ENCODE results near the gene DOK6.

DNA sequence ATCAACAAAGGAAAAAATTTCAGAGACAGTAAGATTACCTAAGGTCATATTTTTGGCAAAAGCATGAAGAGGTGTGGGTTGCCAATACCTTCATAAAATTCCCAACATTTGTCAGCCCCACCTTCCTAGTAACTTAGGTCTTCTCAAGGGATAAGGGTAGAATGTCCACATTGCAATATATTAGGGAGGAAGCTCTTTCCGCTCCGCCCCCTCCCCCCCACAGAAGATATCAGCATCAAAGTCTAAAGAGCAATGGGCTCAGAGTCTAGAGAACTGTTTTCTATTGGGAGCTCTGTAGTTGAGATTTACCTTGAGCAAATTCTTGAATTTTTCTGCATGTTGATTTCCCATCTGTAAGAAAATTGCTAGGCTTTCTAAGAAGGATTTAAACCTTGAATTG lies 346.7 kb downstream of the DOK6 start:
- TF ChIP-seq, protein P1, sequence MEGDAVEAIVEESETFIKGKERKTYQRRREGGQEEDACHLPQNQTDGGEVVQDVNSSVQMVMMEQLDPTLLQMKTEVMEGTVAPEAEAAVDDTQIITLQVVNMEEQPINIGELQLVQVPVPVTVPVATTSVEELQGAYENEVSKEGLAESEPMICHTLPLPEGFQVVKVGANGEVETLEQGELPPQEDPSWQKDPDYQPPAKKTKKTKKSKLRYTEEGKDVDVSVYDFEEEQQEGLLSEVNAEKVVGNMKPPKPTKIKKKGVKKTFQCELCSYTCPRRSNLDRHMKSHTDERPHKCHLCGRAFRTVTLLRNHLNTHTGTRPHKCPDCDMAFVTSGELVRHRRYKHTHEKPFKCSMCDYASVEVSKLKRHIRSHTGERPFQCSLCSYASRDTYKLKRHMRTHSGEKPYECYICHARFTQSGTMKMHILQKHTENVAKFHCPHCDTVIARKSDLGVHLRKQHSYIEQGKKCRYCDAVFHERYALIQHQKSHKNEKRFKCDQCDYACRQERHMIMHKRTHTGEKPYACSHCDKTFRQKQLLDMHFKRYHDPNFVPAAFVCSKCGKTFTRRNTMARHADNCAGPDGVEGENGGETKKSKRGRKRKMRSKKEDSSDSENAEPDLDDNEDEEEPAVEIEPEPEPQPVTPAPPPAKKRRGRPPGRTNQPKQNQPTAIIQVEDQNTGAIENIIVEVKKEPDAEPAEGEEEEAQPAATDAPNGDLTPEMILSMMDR (conservative IDR thresholded peaks at IDR 0.05) = no peak
- TF ChIP-seq ZFX (IDR thresholded peaks at IDR 0.05) = no peak
